CD4-positive, CD25-positive, alpha-beta regulatory T cell (primary cell): ENCODE results near the gene DPP10. TPM values are rescaled to one million over a fixed set of nuclear protein-coding genes. Genes with fewer than 3 reads are reported as not detected.

ENCODE experiments used
- ATAC-seq, 2 donors: fragments of 150-1000 bp; cut with Tn5 transposase; one replicate each; pipeline ENCODE4 v1.10.0; 2021; ENCODE audit warnings: low read depth in 2 of 2, moderate number of reproducible peaks in 2 of 2, moderate library complexity in 1 of 2
- DNase-seq, 3 donors: peaks; one replicate each; pipeline versions ENCODE4 v3.0.0 to v3.0.0-alpha.2; 2012 to 2022; ENCODE audit warnings: mixed read lengths in 1 of 3
- H3K27ac ChIP-seq: one replicate; pipeline ENCODE4 v1.7.0; 2013; ENCODE audit warnings: mild to moderate bottlenecking, low read length; ENCODE audit not compliant: insufficient read depth, poor library complexity, severe bottlenecking
- H3K27me3 ChIP-seq: one replicate; pipeline ENCODE4 v1.7.0; 2013; ENCODE audit warnings: low read length; ENCODE audit not compliant: control insufficient read depth, insufficient read depth
- H3K36me3 ChIP-seq: one replicate; pipeline ENCODE4 v1.7.0; 2013; ENCODE audit warnings: mild to moderate bottlenecking, low read length, moderate library complexity; ENCODE audit not compliant: control insufficient read depth, insufficient read depth
- H3K4me1 ChIP-seq: 2 replicates; pipeline ENCODE4 v1.7.0; 2013; ENCODE audit warnings: mild to moderate bottlenecking, low read length; ENCODE audit not compliant: insufficient read depth, control insufficient read depth, poor library complexity, severe bottlenecking
- H3K4me3 ChIP-seq: one replicate; pipeline ENCODE4 v1.7.0; 2013; ENCODE audit warnings: low read depth, mild to moderate bottlenecking, low read length, moderate library complexity
- H3K9me3 ChIP-seq, 2 experiments: 1 replicate in 1 of 2; 2 replicates in 1 of 2; pipeline ENCODE4 v1.7.0; 2013; ENCODE audit warnings: low read length in 2 of 2, mild to moderate bottlenecking in 1 of 2, moderate library complexity in 1 of 2; ENCODE audit not compliant: control insufficient read depth in 2 of 2
- H3K27ac Mint-ChIP-seq, 3 donors: one replicate each; pipeline ENCODE4 v1.8.0; 2020 to 2022; ENCODE audit warnings: mild to moderate bottlenecking in 3 of 3, mixed read lengths in 3 of 3, moderate library complexity in 2 of 3
- H3K27me3 Mint-ChIP-seq: one replicate; pipeline ENCODE4 v1.8.0; 2022; ENCODE audit warnings: mild to moderate bottlenecking, mixed read lengths
- H3K36me3 Mint-ChIP-seq: one replicate; pipeline ENCODE4 v1.8.0; 2020; ENCODE audit warnings: mixed read lengths
- H3K4me1 Mint-ChIP-seq, 4 donors: one replicate each; pipeline ENCODE4 v1.8.0; 2020 to 2022; ENCODE audit warnings: mixed read lengths in 4 of 4, mild to moderate bottlenecking in 1 of 4
- H3K4me3 Mint-ChIP-seq, 4 donors: one replicate each; pipeline ENCODE4 v1.8.0; 2020 to 2022; ENCODE audit warnings: mild to moderate bottlenecking in 4 of 4, mixed read lengths in 4 of 4, moderate library complexity in 3 of 4
- H3K9me3 Mint-ChIP-seq, 7 donors: one replicate each; pipeline ENCODE4 v1.8.0; 2020 to 2022; ENCODE audit warnings: mixed read lengths in 7 of 7, mild to moderate bottlenecking in 3 of 7, moderate library complexity in 2 of 7
- polyA plus RNA-seq, 4 donors: library from polyadenylated mRNA; unstranded; fragments of 300-500 nt; fragmentation: Illumina TruSeq; gene quantifications; one replicate each; pipeline ENCODE4 v1.2.3, GENCODE V29; 2021
- total RNA-seq: library from RNA; stranded (reverse); gene quantifications from one replicate; pipeline ENCODE4 v1.2.3, GENCODE V29; 2022

Gene DPP10
- total and polyA plus RNA-seq, 5 donors from 2014 or later = not detected

- Mint-ChIP-seq H3K4me3 (no peak overlapping the region), H3K36me3 (no peaks in the 10 kb centered on the region), H3K9me3 (peaks cover 0 to 34% (median 4%) of the 10 kb centered on the region in 7 donors), H3K27ac (no peak overlapping the region), H3K4me1 (no peaks in the 10 kb centered on the region), H3K27me3 (no peaks in the 10 kb centered on the region)
- Histone ChIP-seq H3K4me3 (no peak overlapping the region), H3K27ac (no peak overlapping the region), H3K4me1 (no peaks in the 10 kb centered on the region), H3K9me3 (no peaks in the 10 kb centered on the region), H3K36me3 (no peaks in the 10 kb centered on the region), H3K27me3 (no peaks in the 10 kb centered on the region)
- DNase-seq (no peak), ATAC-seq (no peak)
Observed at GRCh38 chr2:115610888-115611287, 1168.4 kb downstream of the DPP10 start.

GRCh38 chr2:115624332-115624731 is 1181.9 kb downstream of the DPP10 start:
- Mint-ChIP-seq H3K4me3 (no peak overlapping the region), H3K27me3 (no peaks in the 10 kb centered on the region), H3K36me3 (no peaks in the 10 kb centered on the region), H3K27ac (no peak overlapping the region), H3K4me1 (no peaks in the 10 kb centered on the region), H3K9me3 (peaks cover 2 to 18% (median 6%) of the 10 kb centered on the region in 7 donors)
- no peaks in the 10 kb centered on the region for H3K27me3 ChIP-seq
- DNase-seq = no peak
- H3K36me3 ChIP-seq = no peaks in the 10 kb centered on the region
- no peak overlapping the region for H3K27ac ChIP-seq
- ATAC-seq = no peak
- H3K4me1 ChIP-seq = no peaks in the 10 kb centered on the region
- H3K4me3 ChIP-seq = no peak overlapping the region
- no peaks in the 10 kb centered on the region for H3K9me3 ChIP-seq

GRCh38 chr2:115634578-115634977 is 1192.1 kb downstream of the DPP10 start:
- H3K4me1 ChIP-seq = no peaks in the 10 kb centered on the region
- H3K27me3 Mint-ChIP-seq = no peaks in the 10 kb centered on the region
- peaks cover 0 to 26% (median 10%) of the 10 kb centered on the region in 7 donors for H3K9me3 Mint-ChIP-seq
- no peak overlapping the region for H3K4me3 ChIP-seq
- ATAC-seq = no peak
- no peaks in the 10 kb centered on the region for H3K27me3 ChIP-seq
- no peaks in the 10 kb centered on the region for H3K36me3 ChIP-seq
- H3K27ac ChIP-seq = no peak overlapping the region
- H3K27ac Mint-ChIP-seq = no peak overlapping the region
- no peaks in the 10 kb centered on the region for H3K4me1 Mint-ChIP-seq
- no peak overlapping the region for H3K4me3 Mint-ChIP-seq
- no peak for DNase-seq
- peaks cover 0 to 10% of the 10 kb centered on the region in 2 experiments for H3K9me3 ChIP-seq
- no peaks in the 10 kb centered on the region for H3K36me3 Mint-ChIP-seq

GRCh38 chr2:115635430-115635829 is 1193.0 kb downstream of the DPP10 start:
- DNase-seq = no peak
- no peaks in the 10 kb centered on the region for H3K36me3 ChIP-seq
- peaks cover 0 to 10% of the 10 kb centered on the region in 2 experiments for H3K9me3 ChIP-seq
- no peaks in the 10 kb centered on the region for H3K27me3 ChIP-seq
- H3K36me3 Mint-ChIP-seq = no peaks in the 10 kb centered on the region
- H3K4me1 Mint-ChIP-seq = no peaks in the 10 kb centered on the region
- H3K4me3 ChIP-seq = no peak overlapping the region
- no peak overlapping the region for H3K4me3 Mint-ChIP-seq
- ATAC-seq = no peak
- H3K9me3 Mint-ChIP-seq = peaks cover 0 to 20% (median 10%) of the 10 kb centered on the region in 7 donors
- H3K27ac ChIP-seq = no peak overlapping the region
- no peaks in the 10 kb centered on the region for H3K27me3 Mint-ChIP-seq
- no peak overlapping the region for H3K27ac Mint-ChIP-seq
- H3K4me1 ChIP-seq = no peaks in the 10 kb centered on the region

GRCh38 chr2:115649731-115650130 is 1207.3 kb downstream of the DPP10 start:
- peaks cover 0 to 12% (median 8%) of the 10 kb centered on the region in 7 donors for H3K9me3 Mint-ChIP-seq

GRCh38 chr2:115650827-115651226 is 1208.4 kb downstream of the DPP10 start:
- no peak for ATAC-seq

More at GRCh38 chr2:115649731-115650130, 1207.3 kb downstream of the DPP10 start:
- no peak overlapping the region for H3K27ac Mint-ChIP-seq
- peaks cover 0 to 2% of the 10 kb centered on the region in 2 experiments for H3K9me3 ChIP-seq
- no peaks in the 10 kb centered on the region for H3K36me3 ChIP-seq
- H3K27me3 ChIP-seq = no peaks in the 10 kb centered on the region
- no peak overlapping the region for H3K4me3 ChIP-seq
- no peak overlapping the region for H3K4me3 Mint-ChIP-seq
- H3K27ac ChIP-seq = no peak overlapping the region
- no peaks in the 10 kb centered on the region for H3K4me1 Mint-ChIP-seq
- H3K4me1 ChIP-seq = no peaks in the 10 kb centered on the region
- ATAC-seq (no peak), DNase-seq (no peak)
- no peaks in the 10 kb centered on the region for H3K36me3 Mint-ChIP-seq
- no peaks in the 10 kb centered on the region for H3K27me3 Mint-ChIP-seq

GRCh38 chr2:115652652-115653051 is 1210.2 kb downstream of the DPP10 start:
- DNase-seq = no peak
- no peak overlapping the region for H3K27ac Mint-ChIP-seq
- no peaks in the 10 kb centered on the region for H3K27me3 Mint-ChIP-seq

More at GRCh38 chr2:115650827-115651226, 1208.4 kb downstream of the DPP10 start:
- Histone ChIP-seq H3K4me1 (no peaks in the 10 kb centered on the region), H3K27me3 (no peaks in the 10 kb centered on the region), H3K4me3 (no peak overlapping the region), H3K27ac (no peak overlapping the region), H3K36me3 (no peaks in the 10 kb centered on the region), H3K9me3 (peaks cover 0 to 2% of the 10 kb centered on the region in 2 experiments)
- H3K4me3 Mint-ChIP-seq = no peak overlapping the region
- H3K9me3 Mint-ChIP-seq = peaks cover 0 to 12% (median 8%) of the 10 kb centered on the region in 7 donors
- no peaks in the 10 kb centered on the region for H3K4me1 Mint-ChIP-seq
- no peak overlapping the region for H3K27ac Mint-ChIP-seq
- no peaks in the 10 kb centered on the region for H3K27me3 Mint-ChIP-seq
- DNase-seq = no peak
- H3K36me3 Mint-ChIP-seq = no peaks in the 10 kb centered on the region

GRCh38 chr2:115654362-115654761 is 1211.9 kb downstream of the DPP10 start:
- H3K4me1 ChIP-seq = no peaks in the 10 kb centered on the region
- Mint-ChIP-seq H3K36me3 (no peaks in the 10 kb centered on the region), H3K4me3 (no peak overlapping the region), H3K9me3 (peaks cover 0 to 8% (median 4%) of the 10 kb centered on the region in 7 donors), H3K27ac (no peak overlapping the region), H3K27me3 (no peaks in the 10 kb centered on the region), H3K4me1 (no peaks in the 10 kb centered on the region)
- H3K4me3 ChIP-seq = no peak overlapping the region
- H3K9me3 ChIP-seq = peaks cover 0 to 2% of the 10 kb centered on the region in 2 experiments
- ATAC-seq (no peak), DNase-seq (no peak)
- H3K27ac ChIP-seq = no peak overlapping the region
- no peaks in the 10 kb centered on the region for H3K36me3 ChIP-seq
- H3K27me3 ChIP-seq = no peaks in the 10 kb centered on the region

More at GRCh38 chr2:115652652-115653051, 1210.2 kb downstream of the DPP10 start:
- Mint-ChIP-seq H3K4me1 (no peaks in the 10 kb centered on the region), H3K4me3 (no peak overlapping the region), H3K9me3 (peaks cover 0 to 12% (median 7%) of the 10 kb centered on the region in 7 donors), H3K36me3 (no peaks in the 10 kb centered on the region)
- H3K27ac ChIP-seq = no peak overlapping the region
- no peaks in the 10 kb centered on the region for H3K27me3 ChIP-seq
- no peak overlapping the region for H3K4me3 ChIP-seq
- H3K36me3 ChIP-seq = no peaks in the 10 kb centered on the region
- no peaks in the 10 kb centered on the region for H3K4me1 ChIP-seq
- ATAC-seq = no peak
- H3K9me3 ChIP-seq = peaks cover 0 to 2% of the 10 kb centered on the region in 2 experiments
